GM19324 (cell line): ENCODE results near the gene LIMK1.
"Not testable (repeated sequence)": the region's sequence is repeated elsewhere in the genome, so short reads cannot be mapped to it uniquely, and the experiment has no call there.

ENCODE experiments used
- ATAC-seq: cut with Tn5 transposase; IDR thresholded peaks from one replicate; pipeline ENCODE4 v1.9.1; 2021; ENCODE audit warnings: mild to moderate bottlenecking, moderate library complexity; ENCODE audit not compliant: unreplicated experiment, low FRiP score

Gene LIMK1

GRCh38 chr7:74167324-74167723 is 83.7 kb downstream of the LIMK1 start:
- not testable (repeated sequence) for ATAC-seq
